Activated B cell treated with CpG ODN at 0.5 μM for 24 hours (primary cell): Measurements from ENCODE around the gene GREM1. TPM values are rescaled to one million over a fixed set of nuclear protein-coding genes. Genes with fewer than 3 reads are reported as not detected.

ENCODE experiments used
- ATAC-seq: fragments of 200-7000 bp; cut with Tn5 transposase; one replicate; pipeline ENCODE4 v1.10.0; 2021; ENCODE audit warnings: low read depth, mild to moderate bottlenecking, moderate library complexity
- CTCF ChIA-PET: fragments of 350-600 bp; sonication (Branson Sonifier 250); formaldehyde crosslinking; loops from one replicate; lab custom pipeline; 2021; ENCODE audit warnings: antibody characterized with exemption; lab: Charles Lee
- POLR2A ChIA-PET: fragments of 350-600 bp; sonication (Branson Sonifier 250); formaldehyde crosslinking; loops from one replicate; lab custom pipeline; 2021; ENCODE audit warnings: antibody characterized with exemption; lab: Charles Lee
- DNase-seq: peaks from one replicate; pipeline ENCODE4 v3.0.0; 2022
- H3K27ac Mint-ChIP-seq: one replicate; pipeline ENCODE4 v1.8.0; 2020; ENCODE audit warnings: mixed read lengths
- H3K27me3 Mint-ChIP-seq: one replicate; pipeline ENCODE4 v1.8.0; 2021; ENCODE audit warnings: mixed read lengths
- H3K36me3 Mint-ChIP-seq: one replicate; pipeline ENCODE4 v1.8.0; 2021; ENCODE audit warnings: low read depth, mixed read lengths
- H3K4me1 Mint-ChIP-seq: one replicate; pipeline ENCODE4 v1.8.0; 2021; ENCODE audit warnings: mixed read lengths
- H3K4me3 Mint-ChIP-seq: one replicate; pipeline ENCODE4 v1.8.0; 2020; ENCODE audit warnings: mild to moderate bottlenecking, mixed read lengths
- H3K9me3 Mint-ChIP-seq: one replicate; pipeline ENCODE4 v1.8.0; 2020; ENCODE audit warnings: mixed read lengths
- intact Hi-C: fragments of 100-400 bp; cut with micrococcal nuclease; formaldehyde crosslinking; loops from one replicate; pipeline ENCODE4 v1.15.1; 2024
- total RNA-seq: library from RNA; stranded (reverse); gene quantifications from 2 replicates; pipeline ENCODE4 v1.2.3, GENCODE V29; 2022
- TF ChIP-seq, protein P1 (sequence below): fragments of 200-600 bp; IDR thresholded peaks from one replicate; pipeline ENCODE4 v1.8.0; 2022; ENCODE audit warnings: antibody characterized with exemption, mild to moderate bottlenecking

Gene GREM1
- total RNA-seq, 1 donor from 2014 or later = not detected

- no peak overlapping the region for H3K27ac Mint-ChIP-seq
- POLR2A ChIA-PET = no interaction called here
- CTCF ChIA-PET = no interaction called here
- TF ChIP-seq, protein P1, sequence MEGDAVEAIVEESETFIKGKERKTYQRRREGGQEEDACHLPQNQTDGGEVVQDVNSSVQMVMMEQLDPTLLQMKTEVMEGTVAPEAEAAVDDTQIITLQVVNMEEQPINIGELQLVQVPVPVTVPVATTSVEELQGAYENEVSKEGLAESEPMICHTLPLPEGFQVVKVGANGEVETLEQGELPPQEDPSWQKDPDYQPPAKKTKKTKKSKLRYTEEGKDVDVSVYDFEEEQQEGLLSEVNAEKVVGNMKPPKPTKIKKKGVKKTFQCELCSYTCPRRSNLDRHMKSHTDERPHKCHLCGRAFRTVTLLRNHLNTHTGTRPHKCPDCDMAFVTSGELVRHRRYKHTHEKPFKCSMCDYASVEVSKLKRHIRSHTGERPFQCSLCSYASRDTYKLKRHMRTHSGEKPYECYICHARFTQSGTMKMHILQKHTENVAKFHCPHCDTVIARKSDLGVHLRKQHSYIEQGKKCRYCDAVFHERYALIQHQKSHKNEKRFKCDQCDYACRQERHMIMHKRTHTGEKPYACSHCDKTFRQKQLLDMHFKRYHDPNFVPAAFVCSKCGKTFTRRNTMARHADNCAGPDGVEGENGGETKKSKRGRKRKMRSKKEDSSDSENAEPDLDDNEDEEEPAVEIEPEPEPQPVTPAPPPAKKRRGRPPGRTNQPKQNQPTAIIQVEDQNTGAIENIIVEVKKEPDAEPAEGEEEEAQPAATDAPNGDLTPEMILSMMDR = no peak
- intact Hi-C loops = no loop called here
- H3K9me3 Mint-ChIP-seq = peaks cover 8% of the 10 kb centered on the region
- H3K4me1 Mint-ChIP-seq = no peaks in the 10 kb centered on the region
- no peaks in the 10 kb centered on the region for H3K36me3 Mint-ChIP-seq
- DNase-seq (no peak), ATAC-seq (no peak)
- H3K27me3 Mint-ChIP-seq = peaks cover 19% of the 10 kb centered on the region
- H3K4me3 Mint-ChIP-seq = no peak overlapping the region
Measured at GRCh38 chr15:32737304-32737703, 19.5 kb downstream of the GREM1 start.

- peaks cover 13% of the 10 kb centered on the region for H3K9me3 Mint-ChIP-seq
- ATAC-seq (no peak), DNase-seq (no peak)
- CTCF ChIA-PET = no interaction called here
- no peak overlapping the region for H3K4me3 Mint-ChIP-seq
- H3K36me3 Mint-ChIP-seq = no peaks in the 10 kb centered on the region
- no peaks in the 10 kb centered on the region for H3K4me1 Mint-ChIP-seq
- POLR2A ChIA-PET = no interaction called here
- H3K27me3 Mint-ChIP-seq = peaks cover 18% of the 10 kb centered on the region
- no peak overlapping the region for H3K27ac Mint-ChIP-seq
- intact Hi-C loops = no loop called here
- TF ChIP-seq, protein P1 = no peak
Measured at GRCh38 chr15:32738666-32739065, 20.9 kb downstream of the GREM1 start.

DNA sequence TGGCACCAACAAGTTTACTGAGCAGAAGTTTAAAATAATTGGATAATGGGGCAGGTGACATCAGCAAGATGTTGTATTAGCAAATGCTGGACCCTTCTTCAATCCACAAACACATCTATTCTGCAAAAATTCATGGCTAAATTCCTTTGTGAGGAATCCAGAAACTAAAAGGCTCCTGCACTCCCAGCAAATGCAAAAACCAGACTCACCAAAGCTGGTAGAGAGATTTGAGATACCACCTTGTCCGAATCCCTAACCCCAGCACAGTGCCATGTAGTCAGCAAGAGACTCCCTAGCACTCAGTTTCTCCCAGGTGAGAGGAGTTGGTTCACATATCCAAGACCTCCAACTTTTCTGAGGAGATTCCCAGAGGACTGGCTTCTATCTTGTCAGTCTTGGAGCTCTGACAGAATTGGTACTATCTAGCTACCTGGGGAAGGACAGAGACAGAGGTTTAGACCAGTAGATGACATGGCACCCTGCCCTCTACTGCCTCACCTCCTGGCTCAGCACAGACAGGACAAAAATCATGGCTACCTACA lies 21.8 kb downstream of the GREM1 start:
- H3K27me3 Mint-ChIP-seq = peaks cover 18% of the 10 kb centered on the region
- POLR2A ChIA-PET = no interaction called here
- peaks cover 13% of the 10 kb centered on the region for H3K9me3 Mint-ChIP-seq
- H3K36me3 Mint-ChIP-seq = no peaks in the 10 kb centered on the region
- H3K27ac Mint-ChIP-seq = no peak overlapping the region
- CTCF ChIA-PET = no interaction called here
- intact Hi-C loops = no loop called here
- H3K4me1 Mint-ChIP-seq = no peaks in the 10 kb centered on the region
- no peak overlapping the region for H3K4me3 Mint-ChIP-seq
- no peak for ATAC-seq
- DNase-seq = no peak
- TF ChIP-seq, protein P1 = no peak

DNA sequence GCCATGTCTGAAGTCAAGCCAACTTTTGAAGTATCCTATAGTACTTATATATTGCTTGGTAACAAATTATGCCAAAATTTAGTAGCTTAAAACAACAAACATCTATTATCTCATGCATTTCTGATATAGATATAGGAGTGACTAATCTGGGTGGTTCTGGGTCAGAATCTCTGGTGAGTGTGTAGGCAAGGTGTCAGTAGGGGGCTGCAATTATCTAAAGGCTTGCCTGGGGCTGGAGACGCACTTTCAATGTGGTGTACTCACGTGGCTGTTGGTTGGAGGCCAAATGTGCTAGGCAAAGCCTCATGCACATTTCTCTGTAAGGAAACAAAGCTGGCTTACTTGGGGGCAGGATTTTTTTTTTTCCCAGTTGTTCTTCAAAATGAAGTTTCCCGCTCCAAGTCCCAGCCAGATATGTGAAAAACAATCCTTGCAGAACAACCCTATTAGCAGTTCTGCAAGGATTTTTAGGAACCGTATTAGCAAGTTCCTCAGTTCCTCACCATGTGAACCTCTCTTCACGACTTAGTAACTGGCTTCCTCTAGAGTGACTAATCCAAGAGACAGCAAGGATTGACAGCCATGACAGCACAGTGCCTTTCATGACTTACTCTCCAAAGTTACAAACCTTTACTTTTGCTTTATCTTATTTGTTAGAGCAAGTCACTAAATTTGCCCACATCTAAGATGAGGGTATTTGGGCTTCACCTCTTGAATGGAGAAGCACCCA lies 25.8 kb downstream of the GREM1 start:
- H3K9me3 Mint-ChIP-seq = peaks cover 13% of the 10 kb centered on the region
- peaks cover 6% of the 10 kb centered on the region for H3K27me3 Mint-ChIP-seq
- no peak overlapping the region for H3K4me3 Mint-ChIP-seq
- CTCF ChIA-PET = no interaction called here
- no peaks in the 10 kb centered on the region for H3K36me3 Mint-ChIP-seq
- POLR2A ChIA-PET = no interaction called here
- intact Hi-C loops = no loop called here
- TF ChIP-seq, protein P1 = no peak
- H3K27ac Mint-ChIP-seq = no peak overlapping the region
- H3K4me1 Mint-ChIP-seq = no peaks in the 10 kb centered on the region
- no peak for DNase-seq
- no peak for ATAC-seq

DNA sequence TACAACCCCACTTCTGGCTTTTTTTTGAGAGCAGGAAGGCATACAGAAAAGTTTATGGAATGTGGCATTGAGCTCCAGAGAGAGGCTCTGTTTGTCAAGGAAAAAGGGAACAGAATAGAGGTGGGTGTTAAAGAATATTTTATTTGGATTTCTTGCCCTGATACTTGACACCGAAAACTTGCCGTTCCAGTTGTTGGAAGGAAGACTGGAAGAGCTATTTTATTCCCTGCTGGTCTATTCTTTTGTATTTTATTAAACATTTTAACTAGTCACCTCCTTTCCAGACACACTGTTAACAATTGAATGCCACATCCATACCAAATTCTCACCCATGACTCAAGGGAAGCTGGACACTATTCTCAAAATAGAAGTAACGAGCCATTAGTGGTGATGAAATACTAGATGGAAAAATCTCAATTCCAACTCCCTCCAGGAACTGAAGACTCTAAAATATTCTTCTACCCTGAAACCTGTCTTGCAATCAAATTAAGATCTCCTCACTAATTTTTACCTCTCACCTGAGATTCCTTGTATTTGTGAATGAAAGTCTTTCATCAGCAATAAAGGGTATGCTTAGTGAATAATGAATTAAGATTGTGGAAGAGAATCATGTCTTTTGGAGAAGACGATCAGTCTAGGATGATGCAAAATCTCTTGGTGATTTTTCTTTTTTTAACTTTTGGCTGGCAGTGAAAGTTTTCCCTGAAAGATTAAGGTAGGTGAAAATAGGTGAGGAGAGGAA lies 28.5 kb downstream of the GREM1 start:
- Mint-ChIP-seq H3K4me3 (no peak overlapping the region), H3K27me3 (peaks cover 9% of the 10 kb centered on the region), H3K4me1 (no peaks in the 10 kb centered on the region), H3K36me3 (no peaks in the 10 kb centered on the region), H3K9me3 (peaks cover 4% of the 10 kb centered on the region), H3K27ac (no peak overlapping the region)
- ATAC-seq (no peak), DNase-seq (no peak)
- TF ChIP-seq, protein P1 = no peak
- ChIA-PET CTCF (interaction anchor here (0.9 kb wide), 1 partner anchor 97 kb away, joined by 3 read pairs; no protein-coding TSS in a partner anchor), POLR2A (no interaction called here)
- intact Hi-C loops = no loop called here
